Measurements from ENCODE around the gene TMEM115.
"Not testable (repeated sequence)": the region's sequence is repeated elsewhere in the genome, so short reads cannot be mapped to it uniquely, and the experiment has no call there.

Gene TMEM115

DNA sequence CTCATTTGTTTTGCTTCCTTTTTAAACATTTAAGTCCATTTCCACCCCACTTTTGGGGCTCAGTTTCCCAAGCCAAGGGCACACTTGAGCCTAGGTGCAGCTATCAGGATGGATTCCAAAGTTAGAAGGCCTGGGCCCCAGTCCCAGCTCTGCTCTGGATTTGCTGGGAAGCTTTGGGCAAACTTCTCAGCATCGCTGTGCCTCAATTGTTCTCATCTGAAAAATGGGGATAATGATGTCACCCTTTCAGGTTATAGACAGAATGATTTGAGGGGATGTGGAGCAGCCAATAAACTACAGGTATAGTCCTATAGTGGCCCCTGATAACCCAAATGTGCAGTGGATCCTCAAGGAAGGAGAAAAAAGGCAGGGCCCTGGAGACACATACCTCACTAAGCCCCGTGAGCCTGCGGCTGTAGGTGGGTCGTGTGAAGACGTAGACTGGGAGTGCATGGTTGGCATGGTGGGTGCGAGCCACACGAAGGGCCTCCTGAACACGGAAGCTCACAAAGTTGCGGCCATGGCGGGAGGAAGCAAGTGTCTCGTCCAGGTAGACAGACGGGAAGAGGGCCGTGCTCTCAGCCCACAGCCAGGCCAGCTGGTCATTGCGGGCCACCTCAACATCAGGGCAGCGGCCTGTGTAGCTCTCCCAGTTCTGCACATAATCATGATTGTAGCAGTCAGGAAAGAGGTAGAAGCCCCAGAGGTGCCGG is 40.0 kb downstream of the TMEM115 start:
- FAIRE-seq (no peak), DNase-seq (ENCODE audit: low spot score) (no peak)

DNA sequence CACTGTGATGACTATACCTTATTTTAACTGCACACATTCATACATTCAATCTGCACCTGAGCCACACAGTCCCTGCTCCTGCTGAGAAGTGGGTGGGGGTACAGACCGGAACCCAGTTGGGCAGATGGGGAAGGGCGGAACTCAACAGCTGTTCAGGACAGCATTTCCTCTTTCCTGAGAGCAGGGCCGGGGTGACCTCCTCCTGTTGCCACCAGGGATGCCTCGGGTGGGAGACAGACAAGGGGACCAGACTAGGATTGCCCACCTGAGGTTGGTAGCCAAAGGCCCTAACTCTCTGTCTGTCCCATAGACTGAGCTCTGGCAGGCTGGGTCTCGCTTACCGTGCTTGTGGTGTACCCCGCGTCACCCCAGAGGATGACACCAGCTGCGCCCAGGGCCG is 40.7 kb downstream of the TMEM115 start:
- FAIRE-seq (no peak), DNase-seq (ENCODE audit: low spot score) (no peak)

DNA sequence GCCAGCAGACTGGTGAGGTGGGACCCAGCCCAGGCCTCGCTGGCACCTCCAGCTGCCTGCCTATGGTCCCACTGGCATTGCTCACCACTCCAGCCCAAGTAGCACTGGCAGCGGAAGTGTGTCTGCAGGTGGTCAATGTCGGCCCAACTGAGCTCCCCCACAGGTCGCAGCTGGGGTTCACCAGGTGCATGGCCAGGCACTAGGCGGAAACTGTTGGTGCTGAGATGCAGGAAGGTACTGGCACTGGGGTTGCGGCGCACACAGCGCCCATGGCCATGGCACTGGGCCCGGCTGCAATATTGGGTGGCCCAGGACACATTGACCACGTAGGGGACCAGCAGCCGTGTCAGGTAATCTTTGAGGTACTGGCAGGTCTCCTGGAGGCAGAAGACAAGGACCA is 41.2 kb downstream of the TMEM115 start:
- no peak for FAIRE-seq
- DNase-seq (ENCODE audit: low spot score), result no peak

DNA sequence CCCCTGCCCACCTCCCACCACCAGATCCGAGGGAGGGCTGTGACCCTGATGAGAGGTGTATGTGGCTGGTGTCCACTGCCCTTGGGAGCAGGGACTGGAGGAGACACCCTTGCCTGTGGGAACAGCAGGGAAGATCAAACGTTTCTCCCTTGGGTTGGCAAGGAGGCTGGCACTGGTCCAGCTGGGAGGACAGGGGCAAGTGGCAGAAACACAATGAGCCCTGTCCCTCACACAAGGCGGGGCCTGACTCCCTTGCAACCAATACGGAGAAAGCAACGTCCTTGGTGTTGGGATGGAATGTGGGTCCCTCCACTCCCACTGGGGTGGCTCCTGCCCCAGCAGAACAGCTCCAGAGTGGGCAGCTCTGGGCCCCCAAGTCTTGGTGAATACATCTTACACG is 42.0 kb downstream of the TMEM115 start:
- DNase-seq (ENCODE audit: low spot score) (no peak), FAIRE-seq (no peak)

DNA sequence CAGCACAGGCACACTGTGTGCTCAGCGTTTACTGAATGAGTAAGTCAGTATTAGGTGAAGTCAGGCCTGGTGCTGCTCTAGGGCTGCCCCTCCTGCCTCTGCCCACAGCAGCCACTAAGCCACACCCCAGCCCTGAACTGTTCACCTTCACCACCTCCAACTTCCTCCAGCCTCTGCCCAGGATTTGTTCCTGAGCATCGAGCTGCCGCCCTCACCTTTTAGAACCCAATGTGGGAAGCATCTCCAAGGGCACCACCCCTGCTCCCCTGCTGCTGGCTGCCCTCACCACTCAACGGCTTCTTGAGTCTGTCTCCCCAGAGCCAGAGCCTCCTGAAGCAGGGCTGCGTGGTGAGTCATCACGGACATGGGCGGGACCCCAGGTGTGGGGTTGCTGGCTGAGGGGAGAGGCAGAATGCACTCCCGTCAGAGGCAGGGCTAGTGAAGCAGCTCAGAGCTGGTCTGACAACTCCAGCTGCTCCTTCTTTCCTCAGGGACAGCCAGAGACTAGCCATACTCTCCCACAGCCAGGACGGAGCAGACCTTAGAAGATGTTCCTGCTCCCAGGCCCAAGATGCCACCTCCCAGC is 42.6 kb downstream of the TMEM115 start:
- peak; percentile 90 for DNase-seq (ENCODE audit: low spot score)

DNA sequence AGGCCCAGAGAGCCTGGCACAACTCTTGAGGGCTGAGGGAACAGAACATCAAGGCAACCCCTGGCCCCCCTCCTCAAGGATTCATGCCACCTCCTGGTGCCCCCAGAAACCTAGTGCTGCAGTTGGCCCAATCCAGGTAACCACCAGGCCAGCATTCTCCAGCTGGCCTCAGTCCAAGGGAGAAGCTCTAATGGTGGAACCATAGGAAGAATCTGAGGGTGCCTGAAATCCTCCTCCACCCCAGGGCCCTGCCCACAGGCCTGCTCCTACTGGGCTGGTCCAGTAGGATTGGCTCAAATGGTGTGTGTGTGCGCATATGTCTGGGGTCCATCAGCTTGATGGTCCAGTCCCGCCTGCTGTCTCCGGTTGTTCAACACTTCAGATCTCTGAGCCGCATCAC is 44.5 kb downstream of the TMEM115 start:
- FAIRE-seq (no peak), DNase-seq (ENCODE audit: low spot score) (no peak)

More for the DNA sequence above, 42.6 kb downstream of the TMEM115 start:
- FAIRE-seq, result peak; percentile 94

DNA sequence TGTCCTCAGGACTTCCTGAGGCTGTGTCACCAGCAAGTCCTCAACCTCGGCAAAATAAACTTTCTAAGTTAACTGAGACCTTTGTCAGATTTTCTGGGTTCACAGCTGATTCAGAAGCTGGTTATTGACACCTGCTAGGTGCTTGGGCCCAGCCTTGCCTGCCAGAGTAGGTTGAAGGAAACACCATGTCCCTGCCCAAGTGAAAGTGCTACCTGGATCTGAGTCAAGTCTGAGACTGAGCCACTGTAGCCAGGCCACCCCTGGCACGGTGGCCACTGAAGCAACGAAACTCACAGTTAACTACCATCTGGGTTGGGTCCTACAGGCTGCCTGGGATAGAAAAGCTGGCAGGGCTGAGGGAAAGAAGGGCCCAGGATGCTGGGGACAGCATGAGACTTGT is 45.0 kb downstream of the TMEM115 start:
- DNase-seq (ENCODE audit: low spot score) (no peak), FAIRE-seq (no peak)

DNA sequence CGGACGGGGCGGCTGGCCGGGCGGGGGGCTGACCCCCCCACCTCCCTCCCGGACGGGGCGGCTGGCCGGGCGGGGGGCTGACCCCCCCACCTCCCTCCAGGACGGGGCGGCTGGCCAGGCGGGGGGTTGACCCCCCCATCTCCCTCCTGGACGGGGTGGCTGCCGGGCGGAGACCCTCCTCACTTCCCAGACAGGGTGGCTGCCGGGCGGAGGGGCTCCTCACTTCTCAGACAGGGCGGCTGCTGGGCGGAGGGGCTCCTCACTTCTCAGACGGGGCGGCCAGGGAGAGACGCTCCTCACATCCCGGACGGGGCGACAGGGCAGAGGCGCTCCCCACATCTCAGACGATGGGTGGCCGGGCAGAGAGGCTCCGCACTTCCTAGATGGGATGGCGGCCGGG is 47.3 kb downstream of the TMEM115 start:
- FAIRE-seq, result not testable (repeated sequence)

More for the DNA sequence above, 47.3 kb downstream of the TMEM115 start:
- DNase-seq (ENCODE audit: low spot score), result not testable (repeated sequence)
